SK-N-SH (cell line): ENCODE data around the gene ROMO1.

ENCODE experiments used
- CTCF ChIP-seq: fragments of 200-600 bp; sonication (generic); IDR thresholded peaks from 2 replicates; pipeline ENCODE4 v1.6.1; 2017; ENCODE audit warnings: antibody characterized with exemption, mild to moderate bottlenecking, moderate library complexity
- EZH2phosphoT487 ChIP-seq: fragments of 200-600 bp; sonication (generic); IDR thresholded peaks from 2 replicates; pipeline ENCODE4 v1.6.1; 2017; ENCODE audit warnings: low read depth, mixed run types, mild to moderate bottlenecking, antibody characterized with exemption, moderate library complexity, borderline replicate concordance
- GABPA ChIP-seq: IDR thresholded peaks from 2 replicates; pipeline ENCODE4 v1.4.0; 2012; ENCODE audit warnings: low read depth, mild to moderate bottlenecking
- MAX ChIP-seq: IDR thresholded peaks from 2 replicates; pipeline ENCODE4 v1.4.0; 2012; ENCODE audit warnings: low read depth
- TAF1 ChIP-seq: IDR thresholded peaks from 2 replicates; pipeline ENCODE4 v1.6.1; 2012; ENCODE audit warnings: low read depth, mild to moderate bottlenecking, low read length, moderate library complexity, borderline replicate concordance

- no peak for TF ChIP-seq CTCF
- no peak for TF ChIP-seq EZH2phosphoT487
- TF ChIP-seq MAX: no peak
- no peak for TF ChIP-seq GABPA
- no peak for TF ChIP-seq TAF1
Observed at GRCh38 chr20:35669681-35670080, 29.5 kb upstream of the ROMO1 start.
